Stimulated activated naive CD8-positive, alpha-beta T cell treated with anti-CD3 and anti-CD28 coated beads, Interleukin-15, Interleukin-2, amounts not matched to agents 100 ng/mL and 50 ng/mL, for 24 hours (primary cell): ENCODE results near the gene GPR158.
"Not testable (repeated sequence)": the region's sequence is repeated elsewhere in the genome, so short reads cannot be mapped to it uniquely, and the experiment has no call there.

ENCODE experiments used
- H3K27ac Mint-ChIP-seq: one replicate; pipeline ENCODE4 v1.8.0; 2021; ENCODE audit warnings: mild to moderate bottlenecking, mixed read lengths
- H3K27me3 Mint-ChIP-seq: one replicate; pipeline ENCODE4 v1.8.0; 2021; ENCODE audit warnings: mixed read lengths
- H3K36me3 Mint-ChIP-seq: one replicate; pipeline ENCODE4 v1.8.0; 2021; ENCODE audit warnings: low read depth, mixed read lengths
- H3K4me1 Mint-ChIP-seq: one replicate; pipeline ENCODE4 v1.8.0; 2021; ENCODE audit warnings: low read depth, mixed read lengths
- H3K4me3 Mint-ChIP-seq: one replicate; pipeline ENCODE4 v1.8.0; 2021; ENCODE audit warnings: mild to moderate bottlenecking, mixed read lengths
- H3K9me3 Mint-ChIP-seq: one replicate; pipeline ENCODE4 v1.8.0; 2021; ENCODE audit warnings: mixed read lengths

GPR158 gene

GRCh38 chr10:25306386-25306785, 131.6 kb downstream of the GPR158 start:
- Mint-ChIP-seq H3K4me3 (no peak overlapping the region), H3K4me1 (no peaks in the 10 kb centered on the region), H3K36me3 (no peaks in the 10 kb centered on the region), H3K27me3 (no peaks in the 10 kb centered on the region), H3K9me3 (peaks cover 14% of the 10 kb centered on the region), H3K27ac (no peak overlapping the region)

- Mint-ChIP-seq H3K27me3 (no peaks in the 10 kb centered on the region), H3K4me3 (no peak overlapping the region), H3K9me3 (peaks cover 14% of the 10 kb centered on the region), H3K4me1 (no peaks in the 10 kb centered on the region), H3K27ac (no peak overlapping the region), H3K36me3 (no peaks in the 10 kb centered on the region)
Measured at GRCh38 chr10:25308278-25308677, 133.5 kb downstream of the GPR158 start.

GRCh38 chr10:25317596-25318211, 142.9 kb downstream of the GPR158 start:
- H3K4me1 Mint-ChIP-seq, H3K4me3 Mint-ChIP-seq, H3K27me3 Mint-ChIP-seq, H3K27ac Mint-ChIP-seq, H3K36me3 Mint-ChIP-seq: not testable (repeated sequence)
- peaks cover 11% of the 10 kb centered on the region for H3K9me3 Mint-ChIP-seq

DNA sequence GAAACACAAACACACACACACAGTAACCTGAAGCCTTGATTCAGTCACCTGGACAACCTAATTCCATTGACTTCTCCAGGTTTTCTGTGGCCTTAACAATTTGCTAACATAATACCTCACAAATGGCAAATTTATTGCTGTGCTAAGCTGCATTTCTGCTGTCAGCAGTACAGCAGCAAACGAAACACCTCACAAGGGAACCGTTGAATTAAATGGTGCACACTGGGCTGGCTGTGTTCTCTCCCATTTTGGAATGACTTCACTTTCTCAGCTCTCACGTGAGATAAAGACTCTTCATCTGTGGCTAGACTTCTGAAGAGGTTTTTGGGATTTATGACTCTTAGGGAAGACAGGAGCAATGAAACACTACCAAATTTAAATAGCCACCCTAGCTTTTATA, 152.5 kb downstream of the GPR158 start:
- Mint-ChIP-seq H3K4me1 (no peaks in the 10 kb centered on the region), H3K9me3 (peaks cover 8% of the 10 kb centered on the region), H3K27ac (no peak overlapping the region), H3K27me3 (no peaks in the 10 kb centered on the region), H3K4me3 (no peak overlapping the region), H3K36me3 (no peaks in the 10 kb centered on the region)

- no peak overlapping the region for H3K4me3 Mint-ChIP-seq
- H3K27ac Mint-ChIP-seq, result no peak overlapping the region
- H3K36me3 Mint-ChIP-seq, result no peaks in the 10 kb centered on the region
- no peaks in the 10 kb centered on the region for H3K4me1 Mint-ChIP-seq
- no peaks in the 10 kb centered on the region for H3K27me3 Mint-ChIP-seq
- H3K9me3 Mint-ChIP-seq, result peaks cover 8% of the 10 kb centered on the region
Measured at GRCh38 chr10:25328361-25328760, 153.6 kb downstream of the GPR158 start.

DNA sequence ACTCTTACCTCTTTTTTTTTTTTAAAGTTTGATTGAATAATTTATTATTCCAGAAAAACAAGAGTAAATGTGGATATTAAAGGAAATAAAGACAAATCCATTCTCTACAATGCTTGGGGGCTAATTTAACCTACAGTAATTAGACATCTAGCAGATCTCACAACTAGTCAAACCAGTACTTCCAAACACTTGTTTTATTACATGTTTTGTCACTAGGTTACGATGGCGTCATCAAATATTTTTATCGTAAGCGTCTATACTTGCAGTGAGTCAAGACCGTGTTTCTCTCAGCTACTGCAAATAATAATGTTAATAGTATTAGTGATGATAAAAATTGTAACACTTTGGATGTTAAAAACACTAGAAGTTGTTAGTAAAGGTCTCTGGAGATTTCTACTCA, 154.8 kb downstream of the GPR158 start:
- H3K4me3 Mint-ChIP-seq, H3K9me3 Mint-ChIP-seq, H3K27ac Mint-ChIP-seq, H3K36me3 Mint-ChIP-seq, H3K4me1 Mint-ChIP-seq, H3K27me3 Mint-ChIP-seq: not testable (repeated sequence)

DNA sequence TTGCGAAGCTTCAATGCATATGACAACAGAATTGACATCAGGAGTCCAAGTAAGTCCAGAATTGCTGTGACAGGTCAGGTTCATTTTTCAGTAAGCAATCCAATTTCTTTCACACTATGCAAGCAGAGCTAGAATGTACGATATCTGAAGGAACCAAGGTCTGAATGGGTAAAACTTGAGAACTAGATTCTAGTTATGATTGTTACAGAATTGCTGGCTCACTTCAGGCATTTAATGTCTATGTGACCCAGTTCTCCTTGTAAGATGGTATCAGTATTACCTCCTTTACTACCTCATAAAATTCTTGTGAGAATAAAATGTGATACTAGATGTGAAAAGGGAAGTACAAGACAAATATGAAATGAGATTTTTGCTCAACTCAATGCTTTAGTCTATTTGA, 159.6 kb downstream of the GPR158 start:
- Mint-ChIP-seq H3K4me1 (no peaks in the 10 kb centered on the region), H3K9me3 (no peaks in the 10 kb centered on the region), H3K4me3 (no peak overlapping the region), H3K36me3 (no peaks in the 10 kb centered on the region), H3K27ac (no peak overlapping the region), H3K27me3 (no peaks in the 10 kb centered on the region)

- Mint-ChIP-seq H3K27ac (no peak overlapping the region), H3K27me3 (no peaks in the 10 kb centered on the region), H3K9me3 (no peaks in the 10 kb centered on the region)
Measured at GRCh38 chr10:25336330-25336729, 161.5 kb downstream of the GPR158 start.

DNA sequence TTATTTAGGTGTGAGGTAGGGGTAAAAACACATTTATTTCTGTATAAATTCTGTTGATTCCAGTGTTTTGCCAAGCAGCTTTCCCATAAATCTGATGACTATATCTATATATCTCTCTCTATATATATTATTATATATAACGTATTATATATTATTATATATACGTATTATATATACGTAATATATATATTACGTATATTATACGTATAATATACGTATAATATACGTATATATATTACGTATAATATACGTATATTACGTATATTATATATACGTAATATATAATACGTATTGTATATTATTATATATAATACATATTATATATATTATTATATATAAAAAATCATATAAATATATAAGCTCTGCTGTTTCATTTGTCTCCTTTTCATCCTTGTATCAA, 163.5 kb downstream of the GPR158 start:
- Mint-ChIP-seq H3K27ac (no peak overlapping the region), H3K36me3 (no peaks in the 10 kb centered on the region), H3K4me1 (no peaks in the 10 kb centered on the region), H3K27me3 (no peaks in the 10 kb centered on the region), H3K9me3 (no peaks in the 10 kb centered on the region), H3K4me3 (no peak overlapping the region)

More at GRCh38 chr10:25336330-25336729, 161.5 kb downstream of the GPR158 start:
- no peak overlapping the region for H3K4me3 Mint-ChIP-seq
- H3K36me3 Mint-ChIP-seq, result no peaks in the 10 kb centered on the region
- no peaks in the 10 kb centered on the region for H3K4me1 Mint-ChIP-seq

DNA sequence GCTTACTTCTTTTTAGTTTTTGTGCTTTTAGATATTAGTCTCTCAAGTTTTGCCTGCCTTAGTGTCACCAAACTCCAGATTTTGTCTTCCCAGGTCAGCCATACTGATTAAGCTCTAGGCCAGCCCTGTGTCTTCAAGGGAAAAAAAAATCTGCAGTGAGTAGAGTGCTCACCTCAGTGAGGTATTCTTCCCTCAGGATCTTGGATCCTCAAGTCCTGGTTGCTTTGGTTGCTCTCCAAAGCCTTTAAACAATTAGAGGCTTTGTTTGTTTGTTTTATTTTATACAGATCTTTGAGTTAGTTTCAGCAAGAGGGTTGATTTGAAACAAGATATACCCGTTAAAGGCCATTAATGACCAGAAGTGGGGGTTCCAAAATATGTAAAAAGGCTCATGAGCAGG, 165.2 kb downstream of the GPR158 start:
- H3K36me3 Mint-ChIP-seq, result no peaks in the 10 kb centered on the region

GRCh38 chr10:25349520-25349919, 174.7 kb downstream of the GPR158 start:
- no peak overlapping the region for H3K4me3 Mint-ChIP-seq

More for the DNA sequence above, 165.2 kb downstream of the GPR158 start:
- H3K27ac Mint-ChIP-seq, result no peak overlapping the region
- no peaks in the 10 kb centered on the region for H3K9me3 Mint-ChIP-seq
- H3K27me3 Mint-ChIP-seq, result no peaks in the 10 kb centered on the region
- H3K4me1 Mint-ChIP-seq, result no peaks in the 10 kb centered on the region
- no peak overlapping the region for H3K4me3 Mint-ChIP-seq

DNA sequence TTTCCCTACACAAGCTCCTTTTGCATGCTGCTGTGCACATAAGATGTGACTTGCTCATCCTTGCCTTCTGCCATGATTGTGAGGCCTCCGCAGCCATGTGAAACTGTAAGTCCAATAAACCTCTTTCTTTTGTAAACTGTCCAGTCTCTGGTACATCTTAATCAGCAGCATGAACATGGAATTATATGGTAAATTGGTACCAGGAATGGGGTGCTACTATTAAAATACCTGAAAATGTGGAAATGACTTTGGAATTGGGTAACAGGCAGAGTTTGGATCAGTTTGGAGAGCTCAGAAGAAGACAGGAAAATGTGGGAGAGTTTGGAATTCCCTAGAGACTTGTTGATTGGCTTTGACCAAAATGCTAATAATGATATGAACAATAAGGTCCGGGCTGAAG, 181.8 kb downstream of the GPR158 start:
- H3K4me3 Mint-ChIP-seq, result no peak overlapping the region
- no peaks in the 10 kb centered on the region for H3K36me3 Mint-ChIP-seq
- no peaks in the 10 kb centered on the region for H3K4me1 Mint-ChIP-seq
- H3K9me3 Mint-ChIP-seq, result peaks cover 39% of the 10 kb centered on the region
- H3K27ac Mint-ChIP-seq, result no peak overlapping the region
- no peaks in the 10 kb centered on the region for H3K27me3 Mint-ChIP-seq

More at GRCh38 chr10:25349520-25349919, 174.7 kb downstream of the GPR158 start:
- Mint-ChIP-seq H3K9me3 (peaks cover 6% of the 10 kb centered on the region), H3K4me1 (no peaks in the 10 kb centered on the region), H3K36me3 (no peaks in the 10 kb centered on the region), H3K27me3 (no peaks in the 10 kb centered on the region), H3K27ac (no peak overlapping the region)

- Mint-ChIP-seq H3K36me3 (no peaks in the 10 kb centered on the region), H3K4me3 (no peak overlapping the region), H3K27ac (no peak overlapping the region), H3K27me3 (no peaks in the 10 kb centered on the region), H3K9me3 (peaks cover 39% of the 10 kb centered on the region), H3K4me1 (no peaks in the 10 kb centered on the region)
Measured at GRCh38 chr10:25357269-25357668, 182.5 kb downstream of the GPR158 start.

- Mint-ChIP-seq H3K4me1 (no peaks in the 10 kb centered on the region), H3K9me3 (peaks cover 13% of the 10 kb centered on the region)
Measured at GRCh38 chr10:25382029-25382810, 207.4 kb downstream of the GPR158 start.

GRCh38 chr10:25382901-25383300, 208.1 kb downstream of the GPR158 start:
- not testable (repeated sequence) for H3K4me3 Mint-ChIP-seq, H3K27me3 Mint-ChIP-seq, H3K36me3 Mint-ChIP-seq, H3K4me1 Mint-ChIP-seq, H3K27ac Mint-ChIP-seq
- peaks cover 13% of the 10 kb centered on the region for H3K9me3 Mint-ChIP-seq

More at GRCh38 chr10:25382029-25382810, 207.4 kb downstream of the GPR158 start:
- Mint-ChIP-seq H3K27ac (no peak overlapping the region), H3K27me3 (no peaks in the 10 kb centered on the region), H3K4me3 (no peak overlapping the region), H3K36me3 (no peaks in the 10 kb centered on the region)

- Mint-ChIP-seq H3K4me3 (no peak overlapping the region), H3K36me3 (no peaks in the 10 kb centered on the region), H3K4me1 (no peaks in the 10 kb centered on the region), H3K27ac (no peak overlapping the region), H3K27me3 (no peaks in the 10 kb centered on the region), H3K9me3 (peaks cover 13% of the 10 kb centered on the region)
Measured at GRCh38 chr10:25383686-25384085, 208.9 kb downstream of the GPR158 start.
